GM21390 (cell line): ENCODE measurements around the gene EML4.
"Not testable (repeated sequence)": the region's sequence is repeated elsewhere in the genome, so short reads cannot be mapped to it uniquely, and the experiment has no call there.

ENCODE experiments used
- ATAC-seq: cut with Tn5 transposase; IDR thresholded peaks from one replicate; pipeline ENCODE4 v1.9.1; 2021; ENCODE audit not compliant: unreplicated experiment

Gene EML4

DNA sequence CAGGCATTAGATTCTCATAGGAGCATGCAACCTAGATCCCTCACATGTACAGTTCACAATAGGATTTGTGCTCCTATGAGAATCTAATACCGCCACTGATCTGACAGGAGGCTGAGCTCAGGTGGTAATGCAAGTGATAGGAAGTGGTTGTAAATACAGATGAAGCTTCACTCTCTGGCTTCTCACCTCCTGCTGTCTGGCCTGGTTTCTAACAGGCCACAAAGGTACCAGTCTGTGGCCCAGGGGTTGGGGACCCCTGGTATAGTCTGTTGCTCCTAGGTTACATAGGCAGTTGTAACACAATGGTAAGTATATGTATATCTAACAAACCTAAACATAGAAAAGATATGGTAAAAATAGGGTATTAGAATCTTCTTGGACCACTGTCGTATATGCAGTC lies 81.8 kb downstream of the EML4 start:
- ATAC-seq, result no peak

DNA sequence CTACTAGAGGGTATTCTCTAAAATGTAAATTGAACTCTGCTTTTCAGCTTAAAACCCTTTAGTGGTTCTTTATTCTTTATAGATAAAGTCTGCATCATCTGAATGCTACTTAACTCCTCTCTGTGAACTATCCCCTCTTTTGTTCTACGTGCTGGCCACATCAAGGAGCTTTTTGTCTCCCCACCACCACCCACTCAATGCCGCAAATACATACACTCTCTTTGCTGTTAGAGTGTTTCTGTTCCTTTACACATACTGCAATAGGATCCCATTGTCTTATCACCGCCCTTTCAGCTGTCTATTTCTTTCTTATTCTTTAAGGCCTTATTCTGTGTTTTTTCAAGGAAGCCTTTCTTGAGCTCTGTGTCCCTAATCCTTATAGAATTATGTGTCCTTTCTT lies 83.3 kb downstream of the EML4 start:
- ATAC-seq, result no peak

DNA sequence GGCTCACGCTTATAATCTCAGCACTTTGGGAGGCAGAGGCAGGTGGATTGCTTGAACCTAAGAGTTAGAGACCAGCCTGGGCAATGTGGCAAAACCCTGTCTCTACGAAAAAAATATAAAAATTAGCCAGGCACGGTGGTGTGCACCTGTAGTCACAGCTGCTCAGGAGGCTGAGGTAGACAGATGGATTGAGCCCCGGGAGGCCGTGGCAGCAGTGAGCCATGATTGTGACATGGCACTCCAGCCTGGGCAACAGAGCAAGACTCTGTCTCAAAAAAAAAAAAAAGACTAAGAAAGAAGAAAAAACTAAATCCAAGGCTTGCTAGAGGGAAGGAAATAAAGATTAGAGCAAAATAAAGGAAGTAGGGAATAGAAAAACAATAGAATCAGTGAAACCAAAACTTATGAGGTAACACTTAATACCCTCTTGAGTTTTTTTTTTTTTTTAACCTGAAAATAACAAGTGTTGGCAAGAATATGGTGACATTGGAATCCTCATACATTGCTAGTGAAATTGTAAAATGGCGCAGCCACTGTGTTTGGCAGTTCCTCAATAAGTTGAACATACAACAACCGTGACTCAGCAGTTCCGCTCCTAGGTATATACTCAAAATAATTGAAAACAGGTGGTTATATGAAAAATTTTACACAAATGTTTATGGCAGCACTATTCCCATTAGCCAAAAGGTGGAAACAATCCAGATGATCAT lies 85.2 kb downstream of the EML4 start:
- ATAC-seq, result no peak

DNA sequence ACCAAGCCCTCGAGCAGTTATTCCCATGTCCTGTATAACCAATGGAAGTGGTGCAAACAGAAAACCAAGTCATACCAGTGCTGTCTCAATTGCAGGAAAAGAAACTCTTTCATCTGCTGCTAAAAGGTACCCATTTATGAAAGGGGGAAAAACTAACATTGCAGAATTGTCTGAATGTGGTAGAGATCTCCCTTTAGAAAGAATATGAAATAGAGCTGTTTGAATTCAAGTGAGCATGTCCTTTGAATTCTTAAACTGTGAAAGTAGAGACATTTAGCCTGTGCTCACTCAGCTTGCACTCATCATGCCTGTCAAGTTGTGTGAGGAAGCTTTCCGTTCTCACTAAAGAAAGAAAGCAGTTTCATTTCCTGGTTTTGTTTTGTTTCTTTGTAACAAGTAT lies 87.4 kb downstream of the EML4 start:
- peak; percentile 79 for ATAC-seq

DNA sequence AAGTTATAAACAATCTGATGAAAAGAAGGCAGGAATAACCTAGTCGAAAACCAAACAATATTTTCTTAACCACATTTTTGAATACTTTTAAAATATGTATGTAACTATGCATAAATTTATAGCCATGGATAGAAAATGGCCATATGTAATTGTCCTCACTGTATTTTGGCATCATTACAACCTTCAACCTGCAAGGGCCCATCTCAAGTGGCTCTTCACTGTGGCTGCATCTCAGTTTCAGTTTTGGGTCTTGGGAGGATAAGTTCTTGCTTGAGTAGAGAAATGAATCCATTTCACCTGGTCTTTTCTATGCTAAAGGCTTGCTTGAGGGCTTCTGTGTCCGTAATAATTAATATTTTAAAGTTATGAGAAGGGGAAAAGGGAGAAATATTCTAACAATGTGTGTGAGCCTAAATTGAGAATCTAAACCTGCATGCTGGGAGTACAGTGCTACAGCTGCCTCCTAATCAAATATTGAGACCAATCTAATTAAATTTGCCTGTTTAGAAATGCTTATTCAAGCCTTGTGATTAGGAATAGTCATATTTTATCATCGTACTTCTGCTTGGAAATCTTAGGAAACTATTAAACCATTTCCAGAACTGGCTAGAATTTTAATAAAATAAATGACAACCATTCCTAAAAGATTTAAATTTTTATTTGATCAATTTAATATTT lies 92.5 kb downstream of the EML4 start:
- no peak for ATAC-seq

DNA sequence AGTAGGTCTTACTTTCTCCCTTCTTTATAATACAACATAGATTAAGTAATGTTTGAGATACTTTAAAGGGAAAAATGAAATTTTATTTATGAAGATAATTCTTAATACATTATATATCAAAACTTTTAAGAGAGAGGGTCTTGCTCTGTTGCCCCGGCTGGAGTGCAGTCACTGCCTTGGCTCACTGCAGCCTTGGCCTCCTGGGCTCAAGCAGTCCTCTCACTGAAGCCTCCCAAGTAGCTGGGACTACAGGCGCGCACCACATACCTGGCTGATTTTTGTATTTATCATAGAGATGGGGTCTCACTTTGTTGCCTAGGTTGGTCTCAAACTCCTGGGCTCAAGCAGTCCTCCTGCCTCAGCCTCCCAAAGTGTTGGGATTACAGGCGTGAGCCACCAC lies 97.1 kb downstream of the EML4 start:
- ATAC-seq, result no peak

DNA sequence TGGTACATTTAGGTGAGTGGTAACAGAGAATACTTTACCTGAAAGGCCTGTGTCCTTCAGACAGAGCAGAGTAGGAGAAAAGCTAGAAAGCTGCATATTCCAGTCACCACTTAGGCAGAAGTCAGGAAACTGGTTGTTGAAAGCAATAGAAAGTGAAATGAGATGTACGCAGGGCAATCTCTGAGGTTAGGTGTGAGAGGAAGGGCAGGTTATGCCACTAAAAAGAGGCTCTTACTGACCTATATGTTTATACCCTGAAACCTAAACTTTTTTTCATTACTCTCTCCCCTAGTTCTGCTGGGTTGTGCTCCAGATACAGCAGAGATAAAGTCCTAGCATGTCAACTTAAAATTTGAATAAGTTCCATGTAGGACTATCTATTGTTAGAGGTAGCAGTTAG lies 98.4 kb downstream of the EML4 start:
- ATAC-seq, result peak; percentile 58

DNA sequence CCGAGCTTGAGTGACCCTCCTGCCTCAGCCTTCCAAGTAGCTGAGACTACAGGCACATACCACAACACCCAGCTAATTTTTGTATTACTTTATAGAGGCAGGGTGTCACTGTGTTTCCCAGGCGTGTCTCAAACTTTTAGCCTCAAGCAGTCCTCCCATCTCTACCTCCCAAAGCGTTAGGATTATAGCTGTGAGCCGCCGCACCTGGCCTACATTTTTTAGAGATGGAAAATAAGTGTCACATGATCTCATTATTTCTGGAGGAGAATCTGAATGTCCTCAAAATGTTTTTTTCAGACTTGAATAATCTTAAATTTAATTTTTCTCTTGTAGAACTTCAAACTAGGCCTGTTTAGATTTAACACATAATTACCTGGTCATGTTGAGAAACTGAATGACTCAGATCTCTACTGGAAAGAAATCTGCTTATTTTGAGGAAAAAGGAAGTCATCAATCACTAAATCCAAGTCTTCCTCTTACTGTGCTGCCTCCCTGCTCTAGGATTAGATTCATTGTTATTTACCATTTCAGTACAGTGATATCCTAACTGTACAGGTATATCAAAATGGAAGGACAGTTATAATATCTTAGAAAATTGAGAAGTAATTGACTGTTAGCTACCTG lies 99.5 kb downstream of the EML4 start:
- ATAC-seq, result no peak

DNA sequence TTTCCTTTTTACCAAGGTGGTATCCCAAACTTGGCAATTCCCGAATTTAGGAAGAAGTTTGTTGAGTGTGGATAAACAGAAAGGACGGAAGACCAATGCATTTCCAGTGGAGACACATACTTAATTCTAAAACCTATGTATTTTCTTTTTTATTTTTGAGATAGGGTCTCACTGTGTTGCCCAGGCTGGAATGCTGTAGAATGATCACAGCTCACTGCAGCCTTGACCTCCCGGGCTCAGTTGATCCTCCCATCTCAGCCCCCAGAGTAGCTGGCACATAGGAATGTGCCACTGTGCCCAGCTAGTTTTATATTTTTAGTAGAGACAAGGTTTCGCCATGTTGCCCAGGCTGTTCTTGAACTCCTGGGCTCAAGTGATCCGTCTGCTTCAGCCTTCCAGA lies 101.6 kb downstream of the EML4 start:
- no peak for ATAC-seq

DNA sequence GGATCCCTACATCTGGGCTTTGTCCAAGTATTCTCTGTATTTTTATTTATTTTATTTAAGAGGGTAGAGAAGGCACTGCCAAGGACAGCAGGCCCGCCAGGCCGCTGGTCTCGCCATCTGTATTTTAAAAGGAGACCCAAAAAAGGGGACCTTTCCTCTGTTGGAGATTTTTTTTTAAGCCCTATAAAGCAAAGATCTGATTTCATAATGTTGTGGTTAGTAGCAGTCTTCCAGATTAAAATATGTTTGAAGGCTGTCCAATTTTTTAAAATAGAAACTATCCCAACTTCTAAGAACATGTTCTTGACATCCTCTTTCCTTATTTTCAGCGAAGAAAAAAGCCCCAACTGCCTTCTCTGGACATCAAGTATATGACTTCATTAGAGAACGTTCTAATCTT lies 102.1 kb downstream of the EML4 start:
- not testable (repeated sequence) for ATAC-seq

DNA sequence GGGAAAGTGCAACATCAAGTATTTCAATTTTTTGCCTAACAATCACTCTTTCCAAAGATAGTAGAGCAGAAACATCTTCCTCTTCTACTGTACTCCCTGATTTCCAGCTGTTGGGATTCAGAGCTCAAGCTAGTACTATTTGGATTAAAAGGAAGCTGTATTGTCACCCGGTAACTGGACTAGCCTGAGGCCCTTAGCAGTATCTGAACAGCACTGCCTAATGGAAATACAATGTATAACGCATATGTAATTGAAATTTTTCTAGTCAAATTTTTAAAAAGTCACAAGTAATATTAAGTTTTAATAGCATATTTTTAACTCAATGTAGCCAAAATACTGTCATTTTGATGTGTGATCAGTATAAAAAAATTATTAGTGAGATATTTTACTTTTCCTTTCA lies 105.7 kb downstream of the EML4 start:
- ATAC-seq, result no peak

DNA sequence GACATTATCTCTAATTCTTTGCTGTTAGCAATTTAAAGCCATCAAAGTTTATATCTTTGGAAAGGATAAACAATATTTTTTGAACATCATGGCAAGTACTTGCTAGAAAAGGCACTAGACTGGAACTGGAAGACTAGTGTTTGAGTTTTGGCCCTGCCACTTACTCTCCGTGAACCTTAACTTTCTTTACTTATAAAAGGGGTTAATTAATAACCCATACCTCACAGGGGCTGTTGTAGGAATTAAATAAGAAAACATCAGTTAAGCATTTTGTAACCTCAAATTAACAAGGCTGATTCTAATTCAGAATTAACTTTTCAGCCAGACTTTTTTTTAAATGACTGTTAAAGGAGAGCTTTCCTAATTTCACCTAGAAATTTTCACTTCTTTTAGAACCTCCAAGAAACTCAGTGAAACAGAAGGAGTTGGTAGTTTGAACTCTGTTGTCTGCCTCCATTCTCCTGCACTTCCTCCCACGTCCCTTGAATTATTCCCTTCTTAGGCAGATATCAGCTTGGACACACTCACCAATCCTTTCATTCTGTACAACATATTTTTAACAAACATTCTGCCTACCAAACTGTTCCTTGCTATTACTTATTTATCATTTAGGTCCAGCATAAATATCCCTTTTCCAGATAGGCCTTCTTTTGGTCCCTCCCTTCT lies 112.4 kb downstream of the EML4 start:
- no peak for ATAC-seq

DNA sequence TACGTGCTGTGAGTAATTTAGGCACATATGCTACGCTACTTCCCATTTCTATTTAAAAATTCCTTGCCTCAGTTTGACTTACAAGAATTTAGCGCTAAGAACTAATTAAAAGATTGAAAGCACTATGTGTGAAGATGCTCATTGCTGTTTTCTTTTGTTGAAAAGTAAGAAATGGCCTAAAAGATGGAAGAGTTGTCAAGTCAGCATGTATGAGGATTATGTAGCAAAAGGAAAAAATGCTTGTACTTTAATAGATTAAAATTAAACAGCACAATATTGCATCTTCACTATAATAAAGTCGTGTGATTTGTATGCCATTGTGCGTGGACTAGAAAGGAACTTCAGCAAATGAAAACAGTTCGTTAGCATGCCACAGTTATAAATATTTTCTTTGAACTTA lies 114.9 kb downstream of the EML4 start:
- no peak for ATAC-seq

DNA sequence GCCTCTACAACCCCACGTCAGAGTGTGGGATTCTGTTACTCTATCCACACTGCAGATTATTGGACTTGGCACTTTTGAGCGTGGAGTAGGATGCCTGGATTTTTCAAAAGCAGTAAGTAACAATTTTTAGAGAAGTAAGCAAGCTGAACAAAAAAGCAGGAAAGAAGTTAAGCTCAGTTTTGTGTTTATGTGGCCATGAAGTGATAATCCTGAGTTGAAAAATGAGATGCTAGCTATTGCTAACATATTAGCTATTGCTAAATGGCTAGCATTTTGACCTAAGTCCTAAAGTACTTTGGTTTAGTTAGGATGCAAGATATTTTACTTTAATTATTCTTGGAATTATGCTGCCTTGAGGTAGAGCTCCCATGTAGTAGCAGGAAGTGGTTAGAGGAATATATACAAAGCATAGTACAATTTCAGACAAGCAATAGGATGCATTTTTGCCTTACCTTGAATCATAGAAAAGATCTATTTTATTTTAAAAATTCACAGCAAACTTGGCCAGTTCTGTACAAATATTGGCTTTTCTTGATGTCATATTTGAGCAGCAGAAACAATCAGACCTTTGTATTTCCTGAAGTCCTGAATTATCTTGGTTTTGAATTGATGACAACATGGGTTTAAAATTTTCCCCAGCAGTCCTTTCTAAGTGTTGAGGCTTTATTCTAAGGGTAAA lies 117.3 kb downstream of the EML4 start:
- ATAC-seq, result no peak

DNA sequence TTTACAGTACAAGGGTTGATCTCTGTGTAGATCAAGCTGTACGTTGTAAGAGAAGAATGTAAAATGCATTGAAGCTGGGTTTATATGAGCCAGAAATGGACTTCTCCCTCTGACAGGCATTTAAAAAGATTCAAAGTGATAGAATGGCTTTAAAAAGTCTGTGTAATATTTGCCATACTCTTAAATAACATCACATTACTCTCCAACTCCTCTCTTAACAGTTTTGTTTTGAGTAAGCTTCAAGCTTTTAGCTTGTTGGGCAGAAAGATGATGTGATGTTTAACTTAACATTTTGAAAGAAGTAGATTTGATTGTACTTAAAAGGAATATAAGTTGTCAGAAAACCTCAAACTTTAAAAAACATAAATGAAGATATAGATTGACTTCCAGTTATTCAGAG lies 119.7 kb downstream of the EML4 start:
- ATAC-seq, result no peak

DNA sequence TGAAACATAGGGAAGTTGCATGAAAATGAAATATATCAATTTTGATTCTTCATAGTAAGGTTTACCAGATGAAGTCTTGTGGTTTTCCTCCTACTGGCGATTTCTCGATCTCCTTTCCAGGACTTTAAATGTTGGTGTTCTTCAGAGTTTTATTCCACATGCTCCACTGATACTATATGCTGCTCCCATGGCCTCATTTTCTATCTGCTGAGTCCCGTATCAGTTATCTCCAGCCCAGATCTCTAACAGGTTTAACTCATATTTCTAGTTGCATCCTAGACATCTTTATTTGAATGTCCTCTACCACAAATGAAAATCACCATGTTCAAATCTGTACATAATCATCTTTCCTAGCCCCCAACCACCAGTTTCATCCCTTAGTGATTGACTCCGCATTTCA lies 120.1 kb downstream of the EML4 start:
- no peak for ATAC-seq

DNA sequence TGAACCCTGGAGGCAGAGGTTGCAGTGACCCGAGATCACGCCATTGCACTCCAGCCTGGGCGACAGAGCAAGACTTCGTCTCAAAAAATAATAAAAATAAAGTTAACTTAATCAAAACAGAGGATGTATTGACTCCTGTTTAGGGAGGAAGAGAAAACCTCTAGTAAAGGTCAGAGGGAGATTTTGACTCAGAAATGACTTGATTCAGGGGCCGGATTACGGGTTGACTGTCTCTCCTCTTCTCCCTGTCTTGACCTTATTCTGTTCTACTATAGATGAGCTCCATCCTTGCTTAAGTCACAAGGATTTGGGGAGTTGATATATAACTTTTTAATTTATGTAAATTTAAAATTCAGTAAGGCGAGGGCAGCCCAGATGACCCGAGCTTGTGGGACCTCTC lies 120.9 kb downstream of the EML4 start:
- ATAC-seq, result no peak

DNA sequence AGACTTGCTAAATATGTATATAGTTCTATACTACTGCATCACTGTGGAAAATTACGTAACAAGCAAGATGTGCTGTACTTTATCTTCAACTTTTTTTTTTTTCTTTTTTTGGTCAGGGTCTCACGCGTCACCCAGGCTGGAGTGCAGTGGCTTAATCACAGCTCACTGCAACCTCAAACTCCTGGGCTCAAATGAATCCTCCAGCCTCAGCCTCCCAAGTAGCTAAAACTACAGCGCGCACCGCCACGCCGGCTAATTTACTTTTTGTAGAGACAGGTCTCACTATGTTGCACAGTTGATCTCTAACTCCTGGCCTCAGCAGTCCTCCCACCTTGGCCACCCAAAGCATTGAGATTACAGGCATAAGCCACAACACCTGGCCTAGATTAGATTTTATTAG lies 123.9 kb downstream of the EML4 start:
- ATAC-seq, result no peak

DNA sequence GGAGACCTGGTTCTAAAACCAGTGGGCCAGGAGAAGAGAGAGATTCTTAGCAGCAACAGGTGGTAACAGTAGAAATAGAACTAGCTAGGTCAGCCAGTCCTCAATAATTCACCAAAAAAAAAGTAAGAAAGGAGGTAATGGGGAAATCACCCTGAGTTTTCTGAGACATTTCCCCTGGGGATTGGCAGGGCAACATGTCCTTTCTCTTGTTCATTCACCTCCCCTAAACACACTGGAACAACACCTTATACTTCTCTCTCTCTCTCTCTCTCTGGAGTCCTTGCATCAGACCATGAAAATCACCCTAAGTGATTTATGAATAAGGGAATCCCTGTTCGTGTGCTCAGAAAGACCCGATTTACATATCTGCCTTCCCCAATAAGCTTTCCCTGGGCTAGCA lies 127.1 kb downstream of the EML4 start:
- ATAC-seq, result peak; percentile 70

DNA sequence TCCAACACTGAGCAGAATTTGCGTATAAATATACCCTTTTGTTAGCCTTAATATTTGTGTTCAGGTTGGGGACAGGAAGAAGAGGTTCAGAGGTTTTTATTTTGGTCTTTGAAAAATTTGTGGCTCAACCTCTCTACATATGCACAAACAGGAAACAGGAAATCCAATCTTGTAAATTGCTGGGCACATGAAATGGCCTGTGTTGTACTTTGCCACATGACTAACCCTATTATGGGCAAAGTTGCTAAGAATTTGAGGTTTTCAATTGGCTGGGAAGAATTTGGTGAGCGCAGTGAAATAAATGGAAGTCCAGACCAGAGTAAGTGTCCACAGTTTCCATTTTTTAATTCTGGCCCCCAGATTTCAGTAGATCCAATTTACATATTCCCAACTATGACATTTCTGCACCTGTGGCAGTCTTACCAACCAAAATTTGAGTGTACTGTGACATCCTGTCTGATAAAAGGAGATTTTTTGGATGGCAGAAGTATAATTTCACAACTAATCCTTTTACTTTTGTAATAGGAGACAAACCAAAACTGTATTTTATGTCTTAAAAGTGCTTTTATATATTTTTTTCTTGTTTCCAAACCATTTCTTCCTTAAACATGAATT lies 128.3 kb downstream of the EML4 start:
- ATAC-seq, result no peak

DNA sequence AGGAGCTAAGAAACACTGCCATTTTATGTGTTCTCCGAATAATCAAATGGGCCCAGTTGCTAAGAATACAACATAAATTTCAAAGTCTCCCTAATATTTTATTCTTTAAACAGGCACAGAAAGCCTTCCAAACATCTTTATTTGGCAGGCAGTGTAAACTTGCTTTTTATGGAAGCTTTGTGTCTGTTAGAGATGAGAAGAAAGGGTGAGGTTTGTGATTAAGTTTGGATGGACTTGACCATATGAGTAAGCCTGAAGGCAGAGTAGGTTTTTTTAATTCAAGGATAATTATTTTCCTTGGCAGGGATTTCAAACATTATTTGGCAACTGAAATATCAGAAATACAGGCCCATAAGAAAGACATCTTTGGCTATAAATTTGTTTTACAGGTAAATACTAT lies 129.0 kb downstream of the EML4 start:
- ATAC-seq, result no peak
